Neuronal stem cell (in vitro differentiated cells): ENCODE measurements around the gene RALA.

Source experiments
- DNase-seq: peaks from one replicate; pipeline ENCODE4 v3.0.0-alpha.2; 2013; ENCODE audit warnings: low spot score
- H2AFZ ChIP-seq: one replicate; pipeline ENCODE4 v1.6.1; 2013; ENCODE audit warnings: mild to moderate bottlenecking, low read length, inconsistent platforms
- H2AK5ac ChIP-seq: 2 replicates; pipeline ENCODE4 v1.6.1; 2013; ENCODE audit warnings: low read depth, mild to moderate bottlenecking, inconsistent platforms, low read length, moderate library complexity, mixed read lengths
- H2BK120ac ChIP-seq: 2 replicates; pipeline ENCODE4 v1.6.1; 2013; ENCODE audit warnings: low read depth, mild to moderate bottlenecking, inconsistent platforms, low read length, moderate library complexity, mixed read lengths
- H2BK12ac ChIP-seq: one replicate; pipeline ENCODE4 v1.6.1; 2013; ENCODE audit warnings: low read length, inconsistent platforms
- H2BK15ac ChIP-seq: 2 replicates; pipeline ENCODE4 v1.6.1; 2013; ENCODE audit warnings: mild to moderate bottlenecking, low read length, inconsistent platforms, mixed read lengths
- H2BK5ac ChIP-seq: one replicate; pipeline ENCODE4 v1.6.1; 2013; ENCODE audit warnings: inconsistent platforms, mild to moderate bottlenecking, low read length, moderate library complexity
- H3K14ac ChIP-seq: one replicate; pipeline ENCODE4 v1.6.1; 2013; ENCODE audit warnings: low read length, inconsistent platforms
- H3K18ac ChIP-seq: 2 replicates; pipeline ENCODE4 v1.6.1; 2013; ENCODE audit warnings: low read length, inconsistent platforms
- H3K23ac ChIP-seq: 2 replicates; pipeline ENCODE4 v1.6.1; 2013; ENCODE audit warnings: low read depth, mild to moderate bottlenecking, mixed read lengths, low read length, inconsistent platforms; ENCODE audit not compliant: poor library complexity
- H3K27ac ChIP-seq: replicated peaks from 3 replicates; pipeline ENCODE4 v1.5.1; 2013; ENCODE audit warnings: low read length, inconsistent platforms
- H3K27me3 ChIP-seq, 3 experiments: 2 replicates each; pipeline ENCODE4 v1.6.1; 2013; ENCODE audit warnings: low read length in 3 of 3, mild to moderate bottlenecking in 2 of 3, inconsistent platforms in 1 of 3, low read depth in 1 of 3, mixed read lengths in 1 of 3, moderate library complexity in 1 of 3; ENCODE audit not compliant: control insufficient read depth in 3 of 3, insufficient read depth in 3 of 3
- H3K36me3 ChIP-seq, 2 donors: replicated peaks in 1 of 2; 2 replicates each; pipeline ENCODE4 v1.6.1; 2013; ENCODE audit warnings: low read length in 2 of 2; ENCODE audit not compliant: control insufficient read depth in 2 of 2, insufficient read depth in 2 of 2
- H3K4ac ChIP-seq: 2 replicates; pipeline ENCODE4 v1.6.1; 2013; ENCODE audit warnings: inconsistent platforms, mild to moderate bottlenecking, low read length, moderate library complexity
- H3K4me1 ChIP-seq, 2 donors: 1 replicate in 1 of 2; 2 replicates in 1 of 2; pipeline ENCODE4 v1.6.1; 2013; ENCODE audit warnings: low read length in 2 of 2, low read depth in 1 of 2; ENCODE audit not compliant: control insufficient read depth in 2 of 2, insufficient read depth in 1 of 2
- H3K4me2 ChIP-seq: one replicate; pipeline ENCODE4 v1.6.1; 2013; ENCODE audit warnings: mild to moderate bottlenecking, low read length, inconsistent platforms; ENCODE audit not compliant: insufficient read depth, poor library complexity, severe bottlenecking
- H3K4me3 ChIP-seq, 2 donors: 2 replicates each; pipeline ENCODE4 v1.5.1; 2013; ENCODE audit warnings: low read length in 2 of 2, mild to moderate bottlenecking in 2 of 2, inconsistent platforms in 1 of 2, moderate library complexity in 1 of 2
- H3K79me1 ChIP-seq: one replicate; pipeline ENCODE4 v1.6.1; 2013; ENCODE audit warnings: low read depth, mild to moderate bottlenecking, inconsistent platforms, low read length, moderate library complexity
- H3K9ac ChIP-seq: one replicate; pipeline ENCODE4 v1.6.1; 2013; ENCODE audit warnings: mild to moderate bottlenecking, low read depth, low read length, inconsistent platforms; ENCODE audit not compliant: poor library complexity
- H3K9me3 ChIP-seq, 2 donors: replicated peaks in 1 of 2; 2 replicates each; pipeline versions ENCODE3 to v1.6.1; 2013; ENCODE audit warnings: low read length in 2 of 2, mild to moderate bottlenecking in 2 of 2, inconsistent platforms in 1 of 2, low read depth in 1 of 2, mixed read lengths in 1 of 2, moderate library complexity in 1 of 2; ENCODE audit not compliant: control insufficient read depth in 2 of 2, insufficient read depth in 1 of 2
- H4K8ac ChIP-seq: one replicate; pipeline ENCODE4 v1.6.1; 2013; ENCODE audit warnings: low read depth, mild to moderate bottlenecking, inconsistent platforms, low read length, moderate library complexity
- H4K91ac ChIP-seq: one replicate; pipeline ENCODE4 v1.6.1; 2013; ENCODE audit warnings: low read length, low read depth, mild to moderate bottlenecking, inconsistent platforms; ENCODE audit not compliant: poor library complexity
- WGBS, 2 donors: extraction: QIAGEN DNeasy Blood & Tissue Kit; methylation state at CpG; one replicate each; pipeline ENCODE4 v1.1.7; 2013; ENCODE audit warnings: missing lambda C conversion rate in 2 of 2, mixed read lengths in 1 of 2; ENCODE audit not compliant: insufficient read length in 2 of 2, insufficient replicate concordance in 1 of 2; ENCODE audit errors: extremely low coverage in 2 of 2; 5-methylcytosine and 5-hydroxymethylcytosine counted together

RALA gene

GRCh38 chr7:39709029-39709428, 85.7 kb downstream of the RALA start:
- H3K9me3 ChIP-seq = peaks cover 0 to 5% of the 10 kb centered on the region in 2 donors
- H3K4me1 ChIP-seq = no peaks in the 10 kb centered on the region
- H2BK15ac ChIP-seq = no peak overlapping the region
- H3K27ac ChIP-seq = no peak overlapping the region
- no peaks in the 10 kb centered on the region for H3K27me3 ChIP-seq
- no peak overlapping the region for H4K91ac ChIP-seq
- no peaks in the 10 kb centered on the region for H3K79me1 ChIP-seq
- H2BK5ac ChIP-seq = no peak overlapping the region
- no peak overlapping the region for H3K18ac ChIP-seq
- no peak overlapping the region for H3K23ac ChIP-seq
- WGBS, 2 donors = no CpG with 5 or more reads among the region's 5 CpGs
- H3K14ac ChIP-seq = no peak overlapping the region
- H2AK5ac ChIP-seq = no peak overlapping the region
- no peak overlapping the region for H4K8ac ChIP-seq
- no peak overlapping the region for H3K4me2 ChIP-seq
- H2BK12ac ChIP-seq = no peak overlapping the region
- H2BK120ac ChIP-seq = no peak overlapping the region
- H3K9ac ChIP-seq = no peak overlapping the region
- no peak overlapping the region for H3K4ac ChIP-seq
- H3K4me3 ChIP-seq = no peak overlapping the region
- DNase-seq = no peak
- H3K36me3 ChIP-seq = peaks cover 0 to 23% of the 10 kb centered on the region in 2 donors
- no peak overlapping the region for H2AFZ ChIP-seq

- Histone ChIP-seq H3K18ac (no peak overlapping the region), H3K9me3 (peaks cover 4 to 13% of the 10 kb centered on the region in 2 donors), H3K4me2 (no peak overlapping the region), H3K4me3 (no peak overlapping the region), H3K27ac (no peak overlapping the region), H2BK12ac (no peak overlapping the region), H4K8ac (no peak overlapping the region), H2BK120ac (no peak overlapping the region), H3K79me1 (no peaks in the 10 kb centered on the region), H3K23ac (no peak overlapping the region), H3K4ac (no peak overlapping the region), H2BK15ac (no peak overlapping the region), H3K9ac (no peak overlapping the region), H3K36me3 (peaks cover 0 to 23% of the 10 kb centered on the region in 2 donors), H3K27me3 (no peaks in the 10 kb centered on the region), H3K14ac (no peak overlapping the region), H2BK5ac (no peak overlapping the region), H4K91ac (no peak overlapping the region), H2AK5ac (no peak overlapping the region), H2AFZ (no peak overlapping the region), H3K4me1 (no peaks in the 10 kb centered on the region)
- no CpG with 5 or more reads among the region's 3 CpGs for WGBS, 2 donors
- no peak for DNase-seq
These were observed 86.5 kb downstream of the RALA start for GRCh38 chr7:39709768-39710311.

- DNase-seq = no peak
- Histone ChIP-seq H3K4me3 (no peak overlapping the region), H3K4ac (no peak overlapping the region), H3K4me1 (no peaks in the 10 kb centered on the region), H3K23ac (no peak overlapping the region), H3K9me3 (peaks cover 10 to 24% of the 10 kb centered on the region in 2 donors), H2BK12ac (no peak overlapping the region), H3K9ac (no peak overlapping the region), H3K36me3 (peaks cover 0 to 3% of the 10 kb centered on the region in 2 donors), H3K14ac (no peak overlapping the region), H2AFZ (no peak overlapping the region), H2BK120ac (no peak overlapping the region), H4K8ac (no peak overlapping the region), H3K79me1 (no peaks in the 10 kb centered on the region), H3K27me3 (no peaks in the 10 kb centered on the region), H4K91ac (no peak overlapping the region), H3K18ac (no peak overlapping the region), H3K4me2 (no peak overlapping the region), H2BK5ac (no peak overlapping the region), H2AK5ac (no peak overlapping the region), H2BK15ac (no peak overlapping the region), H3K27ac (no peak overlapping the region)
- WGBS, 2 donors = no CpG with 5 or more reads among the region's 1 CpG
These were observed 89.4 kb downstream of the RALA start for GRCh38 chr7:39712751-39713150.

- Histone ChIP-seq H3K9ac (no peak overlapping the region), H3K79me1 (no peaks in the 10 kb centered on the region), H2BK12ac (no peak overlapping the region), H3K36me3 (no peaks in the 10 kb centered on the region), H3K9me3 (peaks cover 10 to 24% of the 10 kb centered on the region in 2 donors), H3K4me1 (no peaks in the 10 kb centered on the region), H3K23ac (no peak overlapping the region), H2BK120ac (no peak overlapping the region), H2BK15ac (no peak overlapping the region), H4K8ac (no peak overlapping the region), H3K4me3 (no peak overlapping the region), H3K27ac (no peak overlapping the region), H3K4me2 (no peak overlapping the region), H3K14ac (no peak overlapping the region), H3K27me3 (no peaks in the 10 kb centered on the region), H4K91ac (no peak overlapping the region), H2AK5ac (no peak overlapping the region), H2BK5ac (no peak overlapping the region), H3K4ac (no peak overlapping the region), H2AFZ (no peak overlapping the region), H3K18ac (no peak overlapping the region)
- no CpG with 5 or more reads among the region's 1 CpG for WGBS, 2 donors
- DNase-seq = no peak
These were observed 91.2 kb downstream of the RALA start for GRCh38 chr7:39714447-39715091.
